Adrenal gland (tissue), 12 donors: ENCODE data around the gene CAPRIN2. TPM values are rescaled to one million over a fixed set of nuclear protein-coding genes. Genes with fewer than 3 reads are reported as not detected.
A peak's percentile ranks its signal among the peaks of the same experiment; 100 is the strongest.

ENCODE experiments used
- DNase-seq, 7 donors: peaks; one replicate each; pipeline ENCODE4 v3.0.0-alpha.2; 2019 to 2020
- H3K27ac ChIP-seq, 5 donors: fragments of 200-600 bp; sonication (generic) in 4 of 5; 1 replicate in 3 of 5; 2 replicates in 2 of 5; pipeline versions ENCODE4 v1.5.1 to v1.8.0; 2016 to 2020; ENCODE audit warnings: mild to moderate bottlenecking in 1 of 5
- H3K27me3 ChIP-seq: fragments of 200-600 bp; 2 replicates; pipeline ENCODE4 v1.8.0; 2021
- H3K36me3 ChIP-seq, 2 donors: fragments of 200-600 bp; replicated peaks in 1 of 2; 1 replicate in 1 of 2; 2 replicates in 1 of 2; pipeline versions ENCODE4 v1.5.1 to v1.8.0; 2018 to 2022
- H3K4me1 ChIP-seq, 2 donors: fragments of 200-600 bp; replicated peaks in 1 of 2; 1 replicate in 1 of 2; 2 replicates in 1 of 2; pipeline versions ENCODE4 v1.5.1 to v1.8.0; 2018 to 2021
- H3K4me3 ChIP-seq, 4 donors: fragments of 200-600 bp; sonication (generic) in 3 of 4; one replicate each; pipeline ENCODE4 v1.5.1; 2016 to 2018
- H3K9me3 ChIP-seq, 3 donors: fragments of 200-600 bp; sonication (generic) in 1 of 3; replicated peaks in 1 of 3; 1 replicate in 2 of 3; 2 replicates in 1 of 3; pipeline versions ENCODE4 v1.5.1 to v1.8.0; 2016 to 2021
- POLR2A ChIP-seq, 2 donors: fragments of 450-650 bp; IDR thresholded peaks; one replicate each; pipeline ENCODE4 v1.6.1; 2017; ENCODE audit warnings: antibody characterized with exemption in 2 of 2, mild to moderate bottlenecking in 2 of 2, moderate library complexity in 1 of 2
- WGBS, 4 donors: extraction: QIAGEN DNeasy Blood & Tissue Kit in 2 of 4; methylation state at CpG; one replicate each; pipeline versions ENCODE4 v1.1.5 to v1.1.7; 2013 to 2017; 5-methylcytosine and 5-hydroxymethylcytosine counted together
- intact Hi-C, 2 donors: fragments of 100-400 bp; cut with DNase I; formaldehyde crosslinking; loops; one replicate each; pipeline versions ENCODE4 v1.14.1 to v1.15.0; 2022 to 2023
- polyA plus RNA-seq, 3 donors: library from polyadenylated mRNA; stranded (reverse); fragments of 200-250 nt in 2 of 3; fragments of 350-450 nt in 1 of 3; fragmentation: Illumina TruSeq in 1 of 3; extraction: RNeasy Lipid Tissue Mini Kit (QIAGEN cat#74804) in 1 of 3; gene quantifications; one replicate each; pipeline ENCODE4 v1.2.3, GENCODE V29; 2013 to 2014
- total RNA-seq, 9 donors: library from RNA; depleted of rRNA in 4 of 9; stranded (reverse); fragments of >200 nt in 4 of 9; fragments of 120-200 nt in 1 of 9; fragmentation: NEBNext Ultra II Directional in 1 of 9; extraction: Animal tissue kit (Norgen Biotek cat#: 25700) in 1 of 9; gene quantifications; one replicate each; pipeline versions ENCODE4 v1.1.0 to v1.2.4, GENCODE V29; 2013 to 2023
- TF ChIP-seq, protein P1 (sequence below), 6 experiments: fragments of 450-650 bp in 4 of 6; fragments of 200-600 bp in 2 of 6; sonication (generic) in 1 of 6; IDR thresholded peaks; 1 replicate in 5 of 6; 2 replicates in 1 of 6; pipeline versions ENCODE4 v1.5.1 to v1.8.0; 2016 to 2021; ENCODE audit warnings: antibody characterized with exemption in 6 of 6, mild to moderate bottlenecking in 2 of 6, moderate library complexity in 1 of 6
- donor health status: healthy with polysubstance abuse.
- donor health status: Bipolar disorder and iron deficiency.
- donor health status: DM: yes; HTN: yes; CAD: no.
- donor health status: DM: no; HTN: no; CAD: no.
- donor health status: DM: no; HTN: no; CAD: no.
- donor health status: DM: yes; HTN: yes; CAD: no.

CAPRIN2 gene
- total and polyA plus RNA-seq, 12 donors, result 12.1 to 40.4 (median 26.2) TPM

DNA sequence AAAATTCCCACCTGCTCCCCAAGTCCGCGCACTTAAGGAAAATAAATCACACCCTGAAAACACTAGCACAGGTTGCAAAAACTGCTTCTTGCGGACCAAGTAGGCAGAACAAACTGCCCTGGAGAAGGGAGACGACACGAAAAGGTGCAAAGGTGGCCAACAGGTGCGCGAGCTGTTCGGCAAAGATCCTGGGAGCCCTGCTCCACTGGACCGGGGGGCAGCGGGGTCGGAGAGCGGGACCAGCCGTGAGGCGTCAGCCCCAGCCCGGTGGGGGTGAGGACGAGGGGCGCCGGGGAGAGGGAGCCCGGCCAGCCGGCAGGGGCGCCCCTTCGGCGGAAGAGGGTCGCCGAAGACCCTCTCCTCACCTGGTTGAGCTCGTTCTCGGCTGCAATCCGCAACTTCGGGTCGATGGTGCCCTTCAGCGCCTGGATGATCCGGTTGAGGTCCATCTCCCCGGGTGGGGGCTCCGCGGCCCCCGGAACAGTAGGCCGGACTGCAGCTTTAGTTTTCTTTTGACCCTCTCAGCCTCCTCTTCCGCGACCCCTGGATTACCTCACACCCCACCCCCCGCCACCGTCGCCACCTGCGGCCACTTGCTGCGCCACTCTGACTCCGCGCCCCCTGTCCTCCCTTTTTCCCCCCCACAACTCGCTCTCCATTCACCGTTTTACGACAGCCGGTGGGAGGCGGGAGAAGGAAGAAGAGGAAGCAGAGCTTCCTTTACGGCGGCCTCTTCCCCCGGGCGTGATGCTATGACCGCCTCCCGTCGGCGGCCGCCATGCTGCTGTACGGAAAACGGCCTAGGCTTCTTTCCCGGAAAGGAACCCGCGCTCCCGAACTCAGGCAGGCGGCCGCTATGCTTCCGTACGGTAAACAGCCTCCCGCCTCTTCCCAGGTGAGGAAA, 59.3 kb downstream of the CAPRIN2 start, which contains the start of gene IPO8:
Gene IPO8 (minus strand): TSS at position 671 of the 904 bp plus-strand sequence. CDS start 222 bp downstream, at position 449.
- peak within 1 kb of the TSS; percentile 44 to 100 (median 68) for H3K4me3 ChIP-seq
- H3K27me3 ChIP-seq, result no peaks in the 10 kb centered on the region
- TF ChIP-seq POLR2A (IDR thresholded peaks at IDR 0.05), result no peak
- TF ChIP-seq, protein P1, sequence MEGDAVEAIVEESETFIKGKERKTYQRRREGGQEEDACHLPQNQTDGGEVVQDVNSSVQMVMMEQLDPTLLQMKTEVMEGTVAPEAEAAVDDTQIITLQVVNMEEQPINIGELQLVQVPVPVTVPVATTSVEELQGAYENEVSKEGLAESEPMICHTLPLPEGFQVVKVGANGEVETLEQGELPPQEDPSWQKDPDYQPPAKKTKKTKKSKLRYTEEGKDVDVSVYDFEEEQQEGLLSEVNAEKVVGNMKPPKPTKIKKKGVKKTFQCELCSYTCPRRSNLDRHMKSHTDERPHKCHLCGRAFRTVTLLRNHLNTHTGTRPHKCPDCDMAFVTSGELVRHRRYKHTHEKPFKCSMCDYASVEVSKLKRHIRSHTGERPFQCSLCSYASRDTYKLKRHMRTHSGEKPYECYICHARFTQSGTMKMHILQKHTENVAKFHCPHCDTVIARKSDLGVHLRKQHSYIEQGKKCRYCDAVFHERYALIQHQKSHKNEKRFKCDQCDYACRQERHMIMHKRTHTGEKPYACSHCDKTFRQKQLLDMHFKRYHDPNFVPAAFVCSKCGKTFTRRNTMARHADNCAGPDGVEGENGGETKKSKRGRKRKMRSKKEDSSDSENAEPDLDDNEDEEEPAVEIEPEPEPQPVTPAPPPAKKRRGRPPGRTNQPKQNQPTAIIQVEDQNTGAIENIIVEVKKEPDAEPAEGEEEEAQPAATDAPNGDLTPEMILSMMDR (IDR thresholded peaks at IDR 0.05), result peak in 5 of 6 experiments; percentile 8 to 41 (median 26)
- WGBS, 4 donors, result 0% methylated on average over 5 to 71 of the region's 71 CpGs
- intact Hi-C loops, result no loop called here
- H3K27ac ChIP-seq, result peak within 1 kb of the TSS in 4 of 5 donors; percentile 44 to 83 (median 79)
- H3K4me1 ChIP-seq, result peaks cover 14 to 35% of the 10 kb centered on the region in 2 donors
- DNase-seq, result peak; percentile 92 to 96 (median 94)
- H3K9me3 ChIP-seq, result no peaks in the 10 kb centered on the region
- H3K36me3 ChIP-seq, result no peaks in the 10 kb centered on the region

DNA sequence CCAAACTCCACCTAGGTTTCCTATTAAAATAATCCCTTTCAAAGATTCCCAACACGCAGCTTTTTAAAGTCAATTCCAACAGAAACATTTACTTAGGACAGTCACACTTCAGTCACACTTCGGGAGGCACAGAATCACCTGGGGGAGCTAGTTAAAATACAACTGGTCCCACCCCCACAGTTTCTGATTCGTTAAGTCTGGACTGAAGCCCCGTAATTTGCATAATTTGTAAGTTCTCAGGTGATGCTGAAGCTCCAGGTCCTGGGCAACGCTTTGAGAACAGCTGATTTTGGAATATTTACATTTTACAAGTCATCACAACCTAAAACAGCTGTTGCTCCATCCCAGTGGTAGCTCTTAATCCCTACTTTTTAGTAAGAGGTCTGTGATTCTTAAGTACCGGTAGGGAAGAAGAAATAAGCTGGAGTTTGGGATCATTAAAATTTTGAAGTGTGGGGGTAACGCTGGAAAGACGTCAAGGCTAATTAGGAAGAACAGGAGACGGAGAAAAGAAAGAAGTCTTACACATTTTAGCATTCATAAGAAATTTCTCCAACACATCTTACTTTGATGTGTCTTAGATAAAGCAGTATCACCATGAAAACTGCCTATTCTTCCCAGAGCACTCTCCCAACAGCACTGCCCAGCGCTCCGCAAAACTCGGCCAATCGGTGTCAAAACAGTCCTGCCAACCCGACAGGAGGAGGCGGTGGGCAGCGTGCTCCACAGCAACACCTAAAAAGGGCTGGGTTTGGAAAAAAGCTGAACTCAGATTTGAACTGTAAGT, 60.1 kb downstream of the CAPRIN2 start:
- TF ChIP-seq, protein P1 (IDR thresholded peaks at IDR 0.05), result no peak
- peak in 1 of 2 donors; percentile 52 for TF ChIP-seq POLR2A (IDR thresholded peaks at IDR 0.05)
- peak overlapping the region in 3 of 5 donors; percentile 77 to 83 (median 81) for H3K27ac ChIP-seq
- no peaks in the 10 kb centered on the region for H3K27me3 ChIP-seq
- peak overlapping the region; percentile 44 to 100 (median 68) for H3K4me3 ChIP-seq
- 11 to 14% (median 11%) methylated on average over 16 of the region's 16 CpGs for WGBS, 4 donors
- H3K4me1 ChIP-seq, result peaks cover 14 to 35% of the 10 kb centered on the region in 2 donors
- H3K36me3 ChIP-seq, result no peaks in the 10 kb centered on the region
- intact Hi-C loops, result no loop called here
- DNase-seq, result peak; percentile 45 to 76 (median 65)
- no peaks in the 10 kb centered on the region for H3K9me3 ChIP-seq

DNA sequence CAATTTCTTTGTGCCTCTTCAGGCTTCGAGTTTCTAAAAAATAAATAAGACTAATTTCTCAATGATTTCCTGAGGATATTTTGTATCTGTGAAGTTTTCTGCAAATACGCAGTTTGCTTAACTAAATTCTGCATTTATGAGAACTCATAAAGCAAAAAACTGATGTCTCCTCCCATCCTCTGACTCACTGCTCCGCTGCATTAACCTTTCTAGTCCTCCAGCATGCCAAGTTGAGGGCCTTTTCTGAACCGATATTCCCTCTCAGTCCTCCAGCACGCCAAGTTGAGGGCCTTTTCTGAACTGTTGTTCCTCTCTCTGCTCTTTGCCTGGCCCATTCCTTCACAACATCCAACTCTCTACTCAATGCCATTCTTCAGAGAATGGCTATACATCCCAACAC, 62.3 kb downstream of the CAPRIN2 start:
- Histone ChIP-seq H3K36me3 (no peaks in the 10 kb centered on the region), H3K9me3 (no peaks in the 10 kb centered on the region), H3K4me3 (no peak overlapping the region), H3K4me1 (peaks cover 14 to 39% of the 10 kb centered on the region in 2 donors), H3K27me3 (no peaks in the 10 kb centered on the region), H3K27ac (peak overlapping the region in 2 of 5 donors; percentile 5 to 16)
- no peak for TF ChIP-seq POLR2A (IDR thresholded peaks at IDR 0.05)
- TF ChIP-seq, protein P1 (IDR thresholded peaks at IDR 0.05), result no peak
- WGBS, 4 donors, result 46 to 59% (median 49%) methylated on average over 5 of the region's 5 CpGs
- intact Hi-C loops, result no loop called here
- peak in 5 of 7 donors; percentile 25 to 40 (median 35) for DNase-seq
